T-helper 2 cell (primary cell): ENCODE measurements around the gene SIK1.

Experiments
- DNase-seq, 5 experiments: peaks; one replicate each; pipeline versions ENCODE4 v3.0.0 to v3.0.0-alpha.2; 2012 to 2022

The SIK1 gene

DNA sequence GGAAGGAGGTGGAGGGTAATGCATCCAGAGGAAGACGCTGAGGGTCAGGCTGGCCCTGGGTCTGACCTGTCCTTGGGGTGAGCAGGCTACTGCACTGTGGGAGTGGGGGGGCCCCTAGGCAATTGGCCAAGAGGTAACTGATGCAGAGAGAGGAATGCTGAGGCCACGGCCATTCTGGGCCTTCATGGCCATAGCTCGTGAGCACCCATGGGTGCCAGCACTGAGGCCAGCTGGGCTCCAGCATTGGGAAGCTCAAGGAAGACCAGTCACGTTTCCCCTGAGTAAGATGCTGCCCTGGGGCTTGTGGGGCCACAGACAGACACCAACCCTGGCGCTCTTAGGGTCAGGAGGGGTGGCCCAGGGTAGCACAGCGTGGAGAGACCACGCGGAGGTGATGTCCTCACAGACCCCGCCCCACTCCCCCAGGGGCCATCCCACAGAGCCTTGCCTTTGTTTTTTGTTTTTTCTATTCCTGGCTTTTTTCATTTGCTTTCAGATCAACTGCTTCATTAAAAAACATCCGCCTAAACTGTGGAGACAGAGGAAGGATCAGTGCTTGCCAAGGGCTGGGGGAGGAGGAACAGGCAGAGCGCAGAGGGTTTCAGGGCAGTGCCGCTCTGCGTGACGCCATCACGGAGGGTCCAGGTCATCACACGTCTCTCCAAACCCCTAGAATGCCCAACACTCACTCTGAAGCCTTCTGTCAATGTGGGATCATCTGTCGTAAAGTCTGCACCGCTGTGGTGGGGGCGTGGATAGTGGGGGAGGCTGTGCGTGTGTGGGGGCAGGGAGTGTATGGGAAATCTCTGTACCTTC is 61.1 kb downstream of the SIK1 start:
- DNase-seq = no peak

- no peak for DNase-seq
Observed at GRCh38 chr21:43364851-43365424, 62.0 kb downstream of the SIK1 start.
